GM10266 (cell line): Measurements from ENCODE around the gene SSBP3.

Source experiments
- DNase-seq: peaks from one replicate; pipeline ENCODE4 v3.0.0; 2012; ENCODE audit errors: extremely low spot score
- TF ChIP-seq, protein P1 (sequence below): IDR thresholded peaks from 2 replicates; pipeline ENCODE4 v1.5.1; 2012; ENCODE audit warnings: mild to moderate bottlenecking, low read depth; ENCODE audit not compliant: control insufficient read depth, insufficient read depth; ENCODE audit errors: missing control alignments

Gene SSBP3

DNA sequence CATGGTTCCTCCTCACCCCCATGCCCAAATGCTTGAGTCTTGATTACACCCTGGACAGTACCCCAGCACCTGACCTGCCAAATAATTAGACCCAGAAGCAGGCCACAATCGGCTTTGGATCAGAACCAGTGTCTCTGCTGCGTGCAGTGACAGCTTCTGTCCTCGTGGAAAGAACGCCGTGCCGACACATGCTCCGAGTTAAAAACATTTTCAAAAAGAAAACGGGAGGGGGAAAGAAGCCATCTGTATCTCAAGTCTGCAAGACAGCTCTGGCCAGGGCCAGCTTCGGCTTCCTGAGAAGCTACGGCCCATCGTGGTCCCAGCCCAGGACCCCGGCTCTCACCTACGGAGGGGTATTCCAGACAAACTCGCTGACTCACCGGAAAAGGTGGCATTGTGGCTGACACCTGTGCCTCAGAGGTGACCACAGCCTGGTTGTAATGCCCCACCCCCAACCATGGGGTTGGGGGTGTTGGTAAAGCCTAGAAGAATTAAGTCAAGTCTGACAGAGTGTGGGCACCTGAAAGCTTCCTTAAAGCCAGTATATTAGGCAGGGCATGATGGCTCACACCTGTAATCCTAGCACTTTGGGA, 25.8 kb downstream of the SSBP3 start:
- TF ChIP-seq, protein P1, sequence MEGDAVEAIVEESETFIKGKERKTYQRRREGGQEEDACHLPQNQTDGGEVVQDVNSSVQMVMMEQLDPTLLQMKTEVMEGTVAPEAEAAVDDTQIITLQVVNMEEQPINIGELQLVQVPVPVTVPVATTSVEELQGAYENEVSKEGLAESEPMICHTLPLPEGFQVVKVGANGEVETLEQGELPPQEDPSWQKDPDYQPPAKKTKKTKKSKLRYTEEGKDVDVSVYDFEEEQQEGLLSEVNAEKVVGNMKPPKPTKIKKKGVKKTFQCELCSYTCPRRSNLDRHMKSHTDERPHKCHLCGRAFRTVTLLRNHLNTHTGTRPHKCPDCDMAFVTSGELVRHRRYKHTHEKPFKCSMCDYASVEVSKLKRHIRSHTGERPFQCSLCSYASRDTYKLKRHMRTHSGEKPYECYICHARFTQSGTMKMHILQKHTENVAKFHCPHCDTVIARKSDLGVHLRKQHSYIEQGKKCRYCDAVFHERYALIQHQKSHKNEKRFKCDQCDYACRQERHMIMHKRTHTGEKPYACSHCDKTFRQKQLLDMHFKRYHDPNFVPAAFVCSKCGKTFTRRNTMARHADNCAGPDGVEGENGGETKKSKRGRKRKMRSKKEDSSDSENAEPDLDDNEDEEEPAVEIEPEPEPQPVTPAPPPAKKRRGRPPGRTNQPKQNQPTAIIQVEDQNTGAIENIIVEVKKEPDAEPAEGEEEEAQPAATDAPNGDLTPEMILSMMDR, result no peak
- DNase-seq, result no peak

DNA sequence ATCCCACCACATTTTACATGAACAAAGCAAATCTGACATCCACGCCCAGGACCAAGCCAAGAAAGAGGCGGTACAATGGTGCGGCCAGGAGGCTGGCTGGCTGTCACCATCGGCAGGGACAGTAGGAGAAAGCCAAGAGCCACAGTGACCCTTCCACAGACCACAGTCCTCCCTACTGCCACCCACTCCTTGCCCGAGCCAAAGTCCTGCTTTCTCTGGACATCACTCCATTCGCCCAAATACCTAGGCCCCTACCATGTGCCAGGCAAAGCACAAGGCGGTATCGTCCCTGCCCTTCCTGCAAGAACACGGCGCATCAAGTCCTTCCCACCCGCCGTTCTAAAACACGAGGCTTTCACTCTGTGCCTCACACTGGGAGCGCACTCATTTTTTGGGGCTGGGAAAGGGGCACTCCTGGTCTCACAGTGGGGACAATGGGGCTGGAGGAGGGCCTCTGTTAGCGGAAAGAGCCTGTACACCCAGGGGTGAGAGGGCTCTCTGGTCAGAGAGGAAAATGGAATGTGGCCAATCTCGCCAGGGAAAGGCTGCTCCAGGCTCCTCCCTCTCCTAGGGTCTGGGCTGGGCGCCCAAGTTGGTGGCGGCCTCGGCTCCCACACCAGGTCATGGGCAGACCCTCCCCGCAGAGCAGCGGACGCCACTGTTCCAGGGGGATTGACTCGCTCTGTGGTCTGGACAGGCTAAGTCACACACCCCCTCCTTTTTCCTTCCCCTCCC, 26.5 kb downstream of the SSBP3 start:
- TF ChIP-seq, protein P1, result no peak
- no peak for DNase-seq

DNA sequence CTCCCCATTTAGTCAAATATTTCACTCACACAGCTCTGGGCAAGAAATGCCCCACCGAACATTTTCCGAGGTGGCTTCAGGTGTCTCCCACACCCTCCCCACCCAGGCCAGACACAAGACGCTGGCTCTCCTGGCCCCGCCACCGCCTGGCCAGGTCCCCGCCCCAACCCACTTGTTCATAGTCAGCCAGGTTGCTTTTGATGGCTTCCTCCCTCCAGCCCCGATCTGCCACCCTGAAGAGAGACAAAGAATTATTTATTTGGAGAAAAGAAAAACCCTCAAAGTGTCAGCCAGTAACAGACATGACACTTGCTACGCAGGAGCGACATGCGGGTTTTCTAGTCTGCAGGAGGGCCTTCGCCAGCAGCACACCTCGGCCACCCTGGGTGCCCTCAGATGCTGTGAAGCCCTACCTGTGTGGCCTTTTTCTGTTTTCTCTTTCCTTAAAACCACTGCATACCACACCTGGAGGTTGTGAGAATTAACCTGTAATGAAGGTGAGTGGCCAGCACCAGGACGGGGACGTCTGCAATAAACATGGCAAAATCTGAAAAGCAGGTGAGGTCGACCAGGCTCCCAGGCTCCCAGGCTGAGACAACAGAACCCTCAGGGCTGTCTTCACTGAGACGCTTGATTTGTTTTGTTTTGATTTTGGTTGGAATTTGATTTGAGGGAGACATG, 27.2 kb downstream of the SSBP3 start:
- DNase-seq, result no peak
- TF ChIP-seq, protein P1, result no peak

DNA sequence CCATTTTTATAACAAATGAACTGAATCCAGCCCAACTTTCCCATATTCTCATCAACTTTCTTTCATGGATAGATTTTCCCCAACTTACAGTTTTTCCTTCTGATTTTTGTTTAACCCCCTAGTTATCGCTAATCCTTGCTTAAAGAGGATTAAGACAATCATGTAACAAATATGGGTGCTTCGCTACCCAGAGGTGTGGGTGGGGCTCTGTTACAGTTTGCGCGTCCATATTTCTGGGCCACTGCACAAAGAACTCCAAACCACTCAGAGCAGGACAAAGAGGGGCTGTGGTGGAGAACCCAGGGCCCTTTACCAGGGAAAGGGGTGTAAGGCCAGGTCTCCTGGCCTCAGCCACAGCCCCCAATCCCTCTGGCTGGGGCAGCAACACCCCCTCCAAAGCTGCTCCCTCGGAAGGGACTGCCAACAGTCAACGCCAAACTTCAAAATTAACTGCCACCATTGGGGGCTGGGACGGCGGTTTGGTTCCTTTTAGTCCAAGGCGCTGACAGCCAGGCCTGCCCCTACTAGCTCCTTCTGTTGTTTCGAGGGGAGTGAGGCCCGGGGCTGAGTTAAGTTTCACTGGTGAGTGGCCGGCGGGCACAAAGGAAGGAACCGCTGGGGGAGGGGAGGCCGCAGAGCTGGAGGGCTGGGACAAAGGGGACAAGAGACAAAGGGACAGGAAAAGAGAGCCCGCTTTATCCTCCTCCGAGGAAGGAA, 27.9 kb downstream of the SSBP3 start:
- DNase-seq, result no peak

DNA sequence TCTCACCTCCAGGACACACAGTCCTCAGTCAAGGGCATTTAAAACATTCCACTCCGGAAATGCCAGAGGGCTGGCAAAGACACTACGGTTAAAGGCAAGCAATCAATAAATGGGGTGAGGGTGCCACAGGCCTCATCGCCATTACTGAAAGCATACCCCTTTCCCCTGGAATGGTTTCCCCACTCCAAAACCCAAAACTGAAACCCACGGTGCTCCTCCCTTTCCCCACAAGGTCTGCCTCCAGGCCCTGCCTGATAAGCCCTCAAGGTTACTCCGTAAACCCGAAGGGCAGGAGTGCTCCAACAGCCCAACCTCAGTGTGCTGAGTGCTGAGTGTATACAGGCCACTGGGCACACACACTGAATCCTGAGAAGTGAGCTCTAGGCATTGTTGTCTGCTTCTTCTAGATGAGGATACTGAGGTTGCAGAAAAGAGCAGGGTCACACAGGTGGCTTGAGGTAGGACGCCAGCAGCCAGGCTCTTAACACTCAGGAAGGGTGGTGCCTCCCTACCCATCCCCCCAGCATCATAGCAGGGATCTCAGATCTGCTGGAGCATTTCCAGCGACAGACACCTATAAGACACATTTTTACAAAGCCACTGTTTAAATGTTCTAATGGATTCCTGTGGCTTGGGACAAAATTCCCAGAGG, 29.0 kb downstream of the SSBP3 start:
- TF ChIP-seq, protein P1, result no peak

More for the DNA sequence above, 27.9 kb downstream of the SSBP3 start:
- TF ChIP-seq, protein P1, result no peak

DNA sequence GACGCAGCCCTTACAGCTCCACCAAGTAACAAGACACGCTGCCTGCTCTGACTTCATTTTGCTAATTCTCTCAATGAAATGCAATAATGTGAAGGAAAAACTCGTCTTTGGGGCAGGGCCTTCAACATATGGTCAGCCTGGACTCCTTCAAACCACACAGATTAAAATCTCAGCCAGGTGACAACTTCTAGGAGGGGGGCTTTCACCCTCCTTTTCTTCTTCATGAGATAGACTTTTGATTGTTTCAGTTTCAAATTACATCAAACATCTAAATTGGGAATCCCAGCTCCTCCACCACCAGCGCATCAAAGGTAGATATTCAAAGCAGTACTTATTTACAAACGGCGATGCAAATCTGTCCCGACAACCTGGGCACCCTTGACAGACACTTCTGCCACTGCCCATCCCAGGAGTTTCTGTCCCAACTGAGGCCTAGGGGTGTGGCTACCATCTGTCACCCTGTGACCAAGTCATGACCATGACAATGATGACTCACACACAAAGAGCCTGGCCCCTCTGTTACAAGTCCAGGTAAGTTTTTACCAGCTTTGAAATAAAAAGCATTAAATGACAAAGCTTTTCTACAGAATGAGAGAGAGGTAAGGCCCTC, 29.7 kb downstream of the SSBP3 start:
- TF ChIP-seq, protein P1, result no peak
- DNase-seq, result peak; percentile 74

More for the DNA sequence above, 29.0 kb downstream of the SSBP3 start:
- no peak for DNase-seq
